ENCODE data around the gene CNIH3.

CNIH3 gene

DNA sequence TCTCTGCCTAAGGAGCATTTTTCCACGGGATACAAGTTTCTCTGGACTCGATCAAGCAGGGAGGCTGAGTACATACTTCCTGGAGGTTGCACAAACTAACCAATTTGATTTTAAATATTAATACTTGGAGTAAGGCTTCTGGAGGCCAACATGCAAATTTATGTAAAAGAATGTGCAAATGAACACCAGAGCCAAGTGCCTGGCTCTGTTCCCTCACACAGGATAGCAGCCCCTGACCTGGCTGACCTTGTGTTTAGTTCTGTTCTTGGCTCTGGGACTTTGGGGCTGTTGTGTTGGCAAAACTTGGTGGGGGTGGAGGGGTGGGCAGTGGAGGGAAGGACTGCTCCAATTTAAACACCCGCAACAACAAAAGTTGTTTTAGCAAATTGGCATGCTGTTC is 34.2 kb downstream of the CNIH3 start:
- DNase-seq (ENCODE audit: low read depth) = no peak
- no peak overlapping the region for H3K4me3 ChIP-seq (ENCODE audit: low read depth, low read length)
- TF ChIP-seq POLR2A (IDR thresholded peaks at IDR 0.05; ENCODE audit: extremely low read depth, insufficient read length) = no peak
- TF ChIP-seq MYC (IDR thresholded peaks at IDR 0.05; ENCODE audit: low read depth, low read length) = no peak
- TF ChIP-seq, protein P1, sequence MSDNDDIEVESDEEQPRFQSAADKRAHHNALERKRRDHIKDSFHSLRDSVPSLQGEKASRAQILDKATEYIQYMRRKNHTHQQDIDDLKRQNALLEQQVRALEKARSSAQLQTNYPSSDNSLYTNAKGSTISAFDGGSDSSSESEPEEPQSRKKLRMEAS (IDR thresholded peaks at IDR 0.05; ENCODE audit: low read depth, low read length) = no peak
- TF ChIP-seq, protein P2, sequence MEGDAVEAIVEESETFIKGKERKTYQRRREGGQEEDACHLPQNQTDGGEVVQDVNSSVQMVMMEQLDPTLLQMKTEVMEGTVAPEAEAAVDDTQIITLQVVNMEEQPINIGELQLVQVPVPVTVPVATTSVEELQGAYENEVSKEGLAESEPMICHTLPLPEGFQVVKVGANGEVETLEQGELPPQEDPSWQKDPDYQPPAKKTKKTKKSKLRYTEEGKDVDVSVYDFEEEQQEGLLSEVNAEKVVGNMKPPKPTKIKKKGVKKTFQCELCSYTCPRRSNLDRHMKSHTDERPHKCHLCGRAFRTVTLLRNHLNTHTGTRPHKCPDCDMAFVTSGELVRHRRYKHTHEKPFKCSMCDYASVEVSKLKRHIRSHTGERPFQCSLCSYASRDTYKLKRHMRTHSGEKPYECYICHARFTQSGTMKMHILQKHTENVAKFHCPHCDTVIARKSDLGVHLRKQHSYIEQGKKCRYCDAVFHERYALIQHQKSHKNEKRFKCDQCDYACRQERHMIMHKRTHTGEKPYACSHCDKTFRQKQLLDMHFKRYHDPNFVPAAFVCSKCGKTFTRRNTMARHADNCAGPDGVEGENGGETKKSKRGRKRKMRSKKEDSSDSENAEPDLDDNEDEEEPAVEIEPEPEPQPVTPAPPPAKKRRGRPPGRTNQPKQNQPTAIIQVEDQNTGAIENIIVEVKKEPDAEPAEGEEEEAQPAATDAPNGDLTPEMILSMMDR (IDR thresholded peaks at IDR 0.05; ENCODE audit: low read depth, low read length) = no peak

DNA sequence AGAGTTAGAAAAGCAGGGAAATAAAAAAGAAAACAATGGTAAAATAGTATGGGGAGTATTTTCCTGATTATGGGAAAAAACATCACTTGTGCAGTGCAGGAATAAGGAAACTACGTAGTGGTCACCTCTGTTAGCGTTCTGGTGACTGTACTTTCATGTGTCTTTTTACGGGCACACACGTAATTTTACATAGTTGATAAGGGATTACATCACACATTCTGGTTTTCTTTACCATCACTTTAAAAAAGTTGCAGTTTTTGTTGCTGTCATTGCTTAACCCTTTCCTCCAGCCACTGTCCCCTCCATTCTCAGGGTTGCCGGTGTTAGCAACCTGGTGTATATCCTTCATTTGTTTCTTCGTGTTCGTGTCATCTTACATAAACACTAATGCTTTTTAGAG is 35.1 kb downstream of the CNIH3 start:
- TF ChIP-seq POLR2A (IDR thresholded peaks at IDR 0.05; ENCODE audit: extremely low read depth, insufficient read length) = no peak
- no peak for DNase-seq (ENCODE audit: low read depth)
- no peak overlapping the region for H3K4me3 ChIP-seq (ENCODE audit: low read depth, low read length)

DNA sequence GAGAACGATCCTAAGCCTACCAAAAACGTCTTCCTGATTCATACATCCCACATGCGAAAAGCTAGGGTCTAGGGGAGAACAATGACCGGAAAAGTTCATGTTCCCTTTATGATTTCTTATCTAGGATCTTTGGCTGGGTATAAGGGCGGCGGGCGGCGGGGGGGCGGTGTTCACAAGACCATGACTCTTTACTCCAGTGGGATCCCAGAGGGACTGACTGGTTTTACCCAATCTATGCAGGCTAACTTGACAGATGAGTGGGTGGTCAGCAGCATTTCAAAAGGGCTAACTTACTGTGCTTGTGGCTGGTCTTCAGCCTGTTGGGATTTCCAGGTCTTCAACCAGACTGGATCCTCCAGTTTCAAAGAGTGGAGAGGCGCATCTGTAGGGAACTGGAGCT is 40.3 kb downstream of the CNIH3 start:
- DNase-seq (ENCODE audit: low read depth) = no peak
- TF ChIP-seq, protein P2 (IDR thresholded peaks at IDR 0.05; ENCODE audit: low read depth, low read length) = no peak
- TF ChIP-seq, protein P1 (IDR thresholded peaks at IDR 0.05; ENCODE audit: low read depth, low read length) = no peak
- TF ChIP-seq MYC (IDR thresholded peaks at IDR 0.05; ENCODE audit: low read depth, low read length) = no peak
- TF ChIP-seq POLR2A (IDR thresholded peaks at IDR 0.05; ENCODE audit: extremely low read depth, insufficient read length) = no peak
- H3K4me3 ChIP-seq (ENCODE audit: low read depth, low read length) = no peak overlapping the region

DNA sequence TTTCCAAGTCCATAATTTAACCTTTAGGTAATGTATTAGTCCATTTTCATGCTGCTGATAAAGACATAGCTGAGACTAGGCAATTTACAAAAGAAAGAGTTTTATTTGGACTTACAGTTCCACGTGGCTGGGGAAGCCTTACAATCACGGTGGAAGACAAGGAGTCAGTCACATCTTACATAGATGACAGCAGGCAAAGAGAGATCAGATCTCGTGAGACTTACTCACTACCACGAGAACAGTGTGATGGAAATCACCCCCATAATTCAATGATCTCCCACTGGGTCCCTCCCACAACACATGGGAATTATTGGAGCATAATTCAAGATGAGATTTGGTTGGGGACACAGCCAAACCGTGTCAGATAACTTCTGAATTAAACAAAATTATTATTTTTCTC is 44.0 kb downstream of the CNIH3 start:
- TF ChIP-seq POLR2A (IDR thresholded peaks at IDR 0.05; ENCODE audit: extremely low read depth, insufficient read length) (no peak), MYC (IDR thresholded peaks at IDR 0.05; ENCODE audit: low read depth, low read length) (no peak)
- TF ChIP-seq, protein P2 (IDR thresholded peaks at IDR 0.05; ENCODE audit: low read depth, low read length) = no peak
- TF ChIP-seq, protein P1 (IDR thresholded peaks at IDR 0.05; ENCODE audit: low read depth, low read length) = no peak
- no peak overlapping the region for H3K4me3 ChIP-seq (ENCODE audit: low read depth, low read length)
- no peak for DNase-seq (ENCODE audit: low read depth)

DNA sequence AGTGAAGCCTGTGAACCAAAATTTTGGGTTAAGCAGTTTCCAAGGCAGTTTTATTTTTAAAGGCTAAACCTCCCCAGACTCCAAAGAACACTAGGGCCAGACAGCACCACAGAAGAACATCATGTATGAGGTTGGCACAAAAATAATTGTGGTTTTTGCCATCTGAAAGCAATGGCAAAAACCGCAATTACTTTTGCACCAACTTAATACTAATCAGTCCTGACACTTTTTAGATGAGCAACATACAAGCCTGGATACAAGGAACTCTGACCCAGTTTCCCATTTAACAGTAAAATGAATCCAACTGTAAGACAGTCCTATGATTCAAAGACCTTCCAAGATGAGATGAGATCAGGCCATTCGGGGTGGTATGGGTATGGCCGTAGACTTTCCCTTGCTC is 46.8 kb downstream of the CNIH3 start:
- H3K4me3 ChIP-seq (ENCODE audit: low read depth, low read length) = no peak overlapping the region
- DNase-seq (ENCODE audit: low read depth) = no peak
- TF ChIP-seq, protein P1 (IDR thresholded peaks at IDR 0.05; ENCODE audit: low read depth, low read length) = no peak
- TF ChIP-seq MYC (IDR thresholded peaks at IDR 0.05; ENCODE audit: low read depth, low read length) = no peak
- no peak for TF ChIP-seq POLR2A (IDR thresholded peaks at IDR 0.05; ENCODE audit: extremely low read depth, insufficient read length)
- TF ChIP-seq, protein P2 (IDR thresholded peaks at IDR 0.05; ENCODE audit: low read depth, low read length) = no peak

DNA sequence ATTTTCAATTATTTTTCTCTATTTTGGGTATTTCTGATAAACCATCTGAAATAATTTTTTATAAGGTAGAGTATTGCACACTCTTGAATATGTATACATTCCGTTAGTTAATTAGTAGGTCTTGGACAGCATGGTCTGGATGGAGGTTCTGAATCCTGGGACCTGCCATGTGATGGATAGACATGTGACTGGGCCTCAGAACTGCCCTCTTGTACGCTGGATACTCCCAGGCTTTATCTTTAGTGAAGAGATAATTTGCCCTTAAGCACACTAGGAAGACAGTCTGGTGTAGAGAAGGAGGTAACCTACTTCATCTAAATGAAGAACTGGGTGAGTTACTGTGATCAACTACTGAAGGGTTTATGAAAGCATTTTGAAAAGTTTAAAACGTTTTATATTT is 48.9 kb downstream of the CNIH3 start:
- DNase-seq (ENCODE audit: low read depth) = no peak
- H3K4me3 ChIP-seq (ENCODE audit: low read depth, low read length) = no peak overlapping the region
- TF ChIP-seq, protein P2 (IDR thresholded peaks at IDR 0.05; ENCODE audit: low read depth, low read length) = no peak
- TF ChIP-seq, protein P1 (IDR thresholded peaks at IDR 0.05; ENCODE audit: low read depth, low read length) = no peak
- TF ChIP-seq MYC (IDR thresholded peaks at IDR 0.05; ENCODE audit: low read depth, low read length) (no peak), POLR2A (IDR thresholded peaks at IDR 0.05; ENCODE audit: extremely low read depth, insufficient read length) (no peak)
